AG09309 (cell line): Measurements from ENCODE around the gene CYP4B1.

Experiments used
- DNase-seq: peaks from one replicate; pipeline ENCODE4 v3.0.0-alpha.2; 2010; ENCODE audit warnings: low read depth
- H3K4me3 ChIP-seq: 2 replicates; pipeline ENCODE4 v1.5.1; 2011; ENCODE audit warnings: mild to moderate bottlenecking, low read depth, low read length, moderate library complexity; ENCODE audit not compliant: control insufficient read depth
- CTCF ChIP-seq: IDR thresholded peaks from 2 replicates; pipeline ENCODE4 v1.5.1; 2011; ENCODE audit warnings: mild to moderate bottlenecking, low read depth, low read length, inconsistent platforms; ENCODE audit not compliant: insufficient read depth, control insufficient read depth; ENCODE audit errors: missing control alignments

CYP4B1 gene

DNA sequence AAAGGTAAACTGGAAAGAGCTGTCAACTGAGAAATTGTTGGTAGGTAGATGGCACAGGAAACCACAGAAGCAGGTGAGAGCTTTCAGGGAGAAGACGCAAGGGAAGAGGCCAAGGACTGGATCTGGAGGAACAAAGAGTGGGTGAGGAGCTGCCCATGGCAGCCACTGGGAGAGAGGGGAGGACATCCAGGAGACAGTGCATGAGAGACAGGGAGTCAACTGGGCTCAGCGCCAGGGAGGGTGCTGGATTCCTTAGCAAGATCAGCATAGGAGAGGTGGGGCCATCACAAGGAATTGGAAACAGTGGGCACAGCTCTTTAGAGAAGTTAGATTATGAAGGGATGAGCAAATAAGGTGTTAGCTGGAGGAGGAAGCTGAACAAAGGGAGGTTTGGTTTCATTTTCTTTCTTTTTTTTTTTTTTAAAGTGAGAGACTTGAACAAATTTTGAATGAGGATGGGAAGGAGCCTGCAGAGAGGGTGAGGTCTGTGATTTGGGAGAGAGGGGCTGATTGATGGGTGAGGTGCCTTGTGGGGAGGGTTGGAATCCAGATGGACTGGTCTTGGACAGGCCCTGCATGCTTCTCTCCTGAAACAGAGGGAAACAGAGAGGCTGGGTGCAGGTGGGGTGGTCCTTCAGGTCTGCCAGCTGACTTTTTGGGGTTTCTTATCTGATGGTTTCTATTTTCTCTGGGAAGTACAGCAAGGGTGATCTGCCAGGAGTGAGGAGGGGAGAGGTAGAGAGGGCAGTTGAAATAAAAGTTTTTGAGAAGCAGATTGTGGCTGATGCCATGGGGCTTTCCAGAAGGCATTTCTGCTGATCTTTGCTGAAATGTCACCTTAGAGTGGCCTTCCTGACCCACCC lies 5.4 kb downstream of the CYP4B1 start:
- TF ChIP-seq CTCF: no peak
- DNase-seq: no peak
- H3K4me3 ChIP-seq: no peak overlapping the region

DNA sequence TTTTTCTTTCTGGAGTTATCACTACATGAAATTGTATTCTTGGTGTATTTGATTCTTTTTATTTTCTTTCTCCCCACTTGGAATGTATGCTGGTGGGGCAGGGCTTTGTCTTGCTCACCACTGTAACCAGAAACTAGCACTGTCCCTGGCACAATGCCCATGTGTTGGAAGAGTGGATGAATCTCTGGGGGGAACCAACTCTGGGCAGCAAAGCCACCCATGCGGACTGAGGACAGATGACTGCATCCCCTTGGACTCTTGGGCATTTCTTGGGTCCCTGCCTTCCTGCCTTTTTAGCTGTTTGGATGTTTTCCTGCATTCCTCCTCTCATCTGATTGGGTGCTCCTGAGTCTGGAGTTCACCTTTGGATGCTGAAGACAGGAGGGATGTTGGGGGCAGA lies 6.1 kb downstream of the CYP4B1 start:
- no peak for TF ChIP-seq CTCF
- no peak overlapping the region for H3K4me3 ChIP-seq
- DNase-seq: no peak

- no peak overlapping the region for H3K4me3 ChIP-seq
- DNase-seq: no peak
- no peak for TF ChIP-seq CTCF
These were observed 6.9 kb downstream of the CYP4B1 start for GRCh38 chr1:46805755-46806154.

- no peak overlapping the region for H3K4me3 ChIP-seq
- no peak for TF ChIP-seq CTCF
- no peak for DNase-seq
These were observed 7.6 kb downstream of the CYP4B1 start for GRCh38 chr1:46806196-46807020.

GRCh38 chr1:46807046-46807972 lies 8.5 kb downstream of the CYP4B1 start:
- TF ChIP-seq CTCF: no peak
- H3K4me3 ChIP-seq: no peak overlapping the region
- no peak for DNase-seq

GRCh38 chr1:46809071-46809470 lies 10.2 kb downstream of the CYP4B1 start:
- H3K4me3 ChIP-seq: no peak overlapping the region
- no peak for TF ChIP-seq CTCF
- DNase-seq: no peak
